ENCODE data around the gene TAS1R1.
A peak's percentile ranks its signal among the peaks of the same experiment; 100 is the strongest.
"Not testable (repeated sequence)": the region's sequence is repeated elsewhere in the genome, so short reads cannot be mapped to it uniquely, and the experiment has no call there.

The TAS1R1 gene

DNA sequence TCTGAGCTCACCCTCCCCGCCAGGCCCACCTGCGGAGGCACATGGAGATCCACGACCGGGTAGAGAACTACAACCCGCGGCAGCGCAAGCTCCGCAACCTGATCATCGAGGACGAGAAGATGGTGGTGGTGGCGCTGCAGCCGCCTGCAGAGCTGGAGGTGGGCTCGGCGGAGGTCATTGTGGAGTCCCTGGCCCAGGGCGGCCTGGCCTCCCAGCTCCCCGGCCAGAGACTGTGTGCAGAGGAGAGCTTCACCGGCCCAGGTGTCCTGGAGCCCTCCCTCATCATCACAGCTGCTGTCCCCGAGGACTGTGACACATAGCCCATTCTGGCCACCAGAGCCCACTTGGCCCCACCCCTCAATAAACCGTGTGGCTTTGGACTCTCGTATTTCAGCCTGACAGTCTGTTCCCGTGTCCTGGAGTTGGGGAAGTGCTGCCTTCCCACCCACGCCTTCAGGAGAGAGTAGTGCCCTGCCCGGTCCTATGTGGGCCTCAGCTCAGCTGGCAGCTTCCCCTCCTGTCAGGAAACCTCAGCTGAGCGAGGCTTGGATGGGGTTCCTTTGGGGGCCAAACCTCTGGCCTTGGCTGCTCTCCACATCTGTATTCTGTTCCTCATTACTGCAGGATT is 33.9 kb downstream of the TAS1R1 start:
- no peak for DNase-seq (ENCODE audit: low read depth in 3 of 3)

GRCh38 chr1:6590046-6590445 is 34.9 kb downstream of the TAS1R1 start:
- DNase-seq (ENCODE audit: low read depth in 3 of 3): no peak

DNA sequence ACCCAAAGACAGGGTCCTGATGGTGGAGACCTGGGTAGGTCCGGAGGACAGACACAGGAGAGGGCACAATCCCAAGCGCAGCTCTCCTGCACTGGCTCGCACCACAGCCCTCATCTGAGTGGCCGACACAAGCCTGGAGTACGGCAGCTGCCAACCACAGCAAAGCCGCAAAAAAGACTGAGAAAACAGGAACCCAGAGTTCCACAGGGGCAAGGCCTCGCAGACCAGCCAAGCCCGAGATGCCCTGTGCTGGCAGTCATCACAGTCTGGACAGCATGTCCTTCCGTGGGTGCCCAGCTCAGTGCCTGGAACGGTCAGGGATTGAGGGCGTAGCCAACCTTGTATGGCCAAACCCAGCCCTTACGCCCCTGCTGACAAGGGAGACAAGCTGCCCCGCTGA is 36.1 kb downstream of the TAS1R1 start:
- DNase-seq (ENCODE audit: low read depth in 3 of 3): no peak

DNA sequence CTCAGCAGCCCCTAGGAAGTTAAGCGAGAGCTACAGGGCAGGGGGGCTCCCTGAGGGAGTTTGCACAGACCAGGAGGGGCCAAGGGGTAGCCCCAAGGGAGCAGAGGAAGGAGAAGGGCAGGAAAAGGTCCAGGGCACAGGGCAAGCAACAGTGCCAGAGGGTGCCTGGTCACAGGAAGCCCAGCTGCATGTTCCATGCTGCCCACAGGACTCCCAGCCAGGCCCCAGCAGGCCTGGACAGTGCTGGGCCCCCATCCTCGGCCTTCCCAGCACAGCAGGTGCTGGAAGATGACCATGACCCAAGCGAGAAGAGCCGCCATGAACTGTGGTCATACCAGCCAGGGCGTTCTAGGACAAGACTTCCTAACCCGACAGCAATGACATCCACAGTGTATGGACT is 36.5 kb downstream of the TAS1R1 start:
- no peak for DNase-seq (ENCODE audit: low read depth in 3 of 3)

- no peak for DNase-seq (ENCODE audit: low read depth in 3 of 3)
Observed at GRCh38 chr1:6592441-6592840, 37.3 kb downstream of the TAS1R1 start.

- no peak for DNase-seq (ENCODE audit: low read depth in 3 of 3)
Observed at GRCh38 chr1:6592865-6593593, 37.9 kb downstream of the TAS1R1 start.

- DNase-seq (ENCODE audit: low read depth in 3 of 3): no peak
Observed at GRCh38 chr1:6593810-6594209, 38.7 kb downstream of the TAS1R1 start.

DNA sequence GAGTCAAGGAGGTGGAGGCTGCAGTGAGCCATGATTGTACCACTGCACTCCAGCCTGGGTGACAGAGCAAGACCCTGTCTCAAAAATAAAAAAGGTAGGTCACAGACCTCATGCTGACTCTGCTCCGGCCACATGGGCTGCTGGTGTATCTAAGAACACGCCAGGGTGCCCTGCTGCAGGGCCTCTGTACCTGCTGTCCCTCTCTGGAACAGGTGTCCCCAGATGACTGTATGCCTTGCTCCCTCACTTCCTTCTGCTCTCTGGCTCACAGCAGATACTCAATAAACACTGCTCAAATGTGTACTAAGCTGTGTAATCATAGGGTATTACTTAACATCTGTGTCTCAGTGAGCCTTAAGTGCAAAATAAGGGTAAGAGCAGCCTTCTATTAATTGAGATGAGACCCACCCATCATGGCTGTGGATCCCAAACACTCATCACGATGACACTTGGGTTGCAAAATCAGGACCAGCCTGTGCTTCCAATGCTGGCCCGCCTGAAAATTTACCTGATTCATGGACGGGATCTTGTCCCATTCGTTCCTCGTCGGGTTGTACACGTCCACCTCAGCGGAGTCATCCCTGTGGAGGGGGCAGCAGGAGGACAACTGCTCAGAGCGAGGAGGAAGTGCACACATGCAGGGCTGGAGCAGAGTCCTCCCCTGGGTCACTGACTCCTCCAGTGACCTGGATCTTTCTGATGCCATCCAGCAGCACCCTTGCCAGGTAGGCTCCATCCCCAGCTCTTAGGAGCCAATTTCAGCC is 40.1 kb downstream of the TAS1R1 start:
- no peak for DNase-seq (ENCODE audit: low read depth in 3 of 3)

- DNase-seq (ENCODE audit: low read depth in 3 of 3): no peak
Observed at GRCh38 chr1:6596351-6596750, 41.2 kb downstream of the TAS1R1 start.

DNA sequence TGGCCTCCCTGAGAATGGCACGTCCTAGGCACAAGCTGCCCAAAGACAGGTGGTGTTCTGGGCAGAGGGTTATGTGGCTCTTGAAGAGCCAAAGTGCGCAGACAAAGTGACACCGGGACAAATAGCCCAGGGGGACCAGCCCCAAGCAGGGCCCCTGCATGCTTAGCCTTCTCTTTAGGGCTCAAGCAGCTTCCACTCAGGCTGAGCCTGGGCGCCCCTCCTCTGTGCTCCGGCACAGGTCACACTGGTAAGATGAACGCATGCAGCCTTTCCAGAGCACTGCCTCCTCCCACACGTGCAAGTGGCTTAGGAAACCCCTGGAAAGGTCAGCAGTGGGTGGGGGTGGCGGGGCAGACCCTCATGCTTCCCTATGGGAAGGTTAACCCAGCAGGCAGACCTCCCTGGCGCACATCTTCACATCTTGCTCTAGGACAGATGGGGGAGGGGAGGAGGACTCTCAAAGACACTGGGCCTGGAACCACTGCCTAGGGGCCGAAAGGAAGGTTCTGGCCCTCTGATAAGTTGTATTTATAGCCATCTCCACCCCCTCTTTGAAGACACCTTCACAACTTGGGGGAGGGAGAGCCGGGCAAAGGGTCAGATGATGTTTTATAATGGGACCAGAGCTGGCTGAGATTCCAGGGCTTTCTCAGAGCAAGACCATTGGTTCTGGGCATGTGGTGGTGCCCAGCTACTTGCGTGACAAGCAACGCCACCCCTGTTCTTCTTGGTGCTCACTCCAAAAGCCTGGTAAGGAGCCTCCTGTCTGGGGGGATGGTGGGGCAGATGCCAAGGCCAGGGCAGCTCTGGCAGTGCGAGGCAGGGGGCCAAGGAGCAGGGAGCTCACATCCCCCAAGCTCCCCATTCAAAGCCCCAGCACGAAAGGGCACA is 42.0 kb downstream of the TAS1R1 start:
- no peak for DNase-seq (ENCODE audit: low read depth in 3 of 3)

GRCh38 chr1:6597777-6598131 is 42.6 kb downstream of the TAS1R1 start:
- no peak for DNase-seq (ENCODE audit: low read depth in 3 of 3)

DNA sequence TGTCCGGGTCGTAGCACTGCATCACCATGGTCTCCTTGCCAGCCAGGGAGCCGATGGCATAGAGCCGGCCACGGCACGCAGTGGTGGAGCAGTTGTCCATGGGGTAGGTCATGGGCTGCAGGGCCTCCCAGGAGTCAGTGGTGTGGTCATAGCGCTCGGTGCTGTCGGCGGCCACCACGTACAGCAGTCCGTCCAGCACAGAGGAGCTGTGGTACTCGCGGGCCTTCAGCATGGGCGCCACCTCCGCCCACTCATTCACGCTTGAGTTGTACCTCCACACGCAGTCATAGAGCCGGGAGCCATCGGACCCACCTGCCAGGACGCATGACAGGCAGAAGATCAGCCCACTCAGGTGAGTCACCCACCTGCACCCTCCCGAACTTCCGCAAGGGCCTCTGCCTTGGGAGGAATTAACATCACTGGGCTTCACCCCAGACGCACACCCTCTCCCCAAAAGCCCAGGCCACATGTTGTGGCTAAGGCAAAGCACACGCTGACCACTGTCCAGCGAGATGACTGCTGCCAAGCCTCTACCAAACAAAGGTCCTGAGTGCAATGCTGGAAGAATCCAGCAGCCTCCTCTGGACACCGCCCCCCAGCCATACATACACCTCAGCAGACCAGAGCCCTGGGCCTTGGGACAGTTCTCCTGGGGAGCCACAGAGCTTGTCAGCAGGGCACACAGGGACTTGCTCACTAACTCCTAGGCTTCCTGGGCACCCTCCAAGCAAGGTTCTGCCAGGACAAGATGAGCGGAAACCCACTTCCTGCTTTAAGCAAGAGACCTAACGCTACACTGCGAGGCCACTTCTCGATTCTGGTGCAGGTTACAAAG is 44.3 kb downstream of the TAS1R1 start:
- peak in 2 of 3 experiments; percentile 42 to 56 for DNase-seq (ENCODE audit: low read depth in 3 of 3)

- not testable (repeated sequence) for DNase-seq (ENCODE audit: low read depth in 3 of 3)
Observed at GRCh38 chr1:6599991-6600390, 44.9 kb downstream of the TAS1R1 start.

DNA sequence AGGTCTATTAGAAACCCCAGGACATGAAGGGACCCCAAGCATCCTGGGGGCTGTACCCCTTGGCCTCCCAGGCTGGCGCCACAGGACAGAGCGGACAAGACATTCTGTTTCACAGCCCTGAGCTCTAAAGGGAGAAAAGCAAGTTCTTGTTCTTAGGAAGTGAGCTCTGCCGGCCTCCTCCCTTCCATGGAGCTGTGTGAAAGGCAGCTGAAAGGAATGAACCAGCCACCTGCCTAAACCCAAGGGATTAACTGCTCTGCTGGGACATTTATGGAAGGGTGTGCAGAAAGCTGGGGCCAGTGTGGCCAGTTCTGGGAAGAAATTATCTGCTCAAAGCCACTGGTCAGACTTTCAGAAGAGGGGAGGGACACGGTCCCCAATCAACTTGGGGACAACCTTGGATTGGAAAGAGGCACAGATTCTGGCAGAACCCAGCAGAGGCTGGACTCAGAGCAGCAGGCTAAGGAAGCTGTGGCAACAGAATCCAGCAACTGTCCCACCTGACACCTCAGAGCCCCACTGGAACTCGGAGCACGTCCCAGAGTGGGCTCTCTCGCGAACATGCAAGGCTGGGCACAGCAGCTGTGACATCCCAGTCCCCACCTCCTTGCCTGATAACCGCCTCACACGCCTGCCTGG is 45.4 kb downstream of the TAS1R1 start:
- DNase-seq (ENCODE audit: low read depth in 3 of 3): no peak

DNA sequence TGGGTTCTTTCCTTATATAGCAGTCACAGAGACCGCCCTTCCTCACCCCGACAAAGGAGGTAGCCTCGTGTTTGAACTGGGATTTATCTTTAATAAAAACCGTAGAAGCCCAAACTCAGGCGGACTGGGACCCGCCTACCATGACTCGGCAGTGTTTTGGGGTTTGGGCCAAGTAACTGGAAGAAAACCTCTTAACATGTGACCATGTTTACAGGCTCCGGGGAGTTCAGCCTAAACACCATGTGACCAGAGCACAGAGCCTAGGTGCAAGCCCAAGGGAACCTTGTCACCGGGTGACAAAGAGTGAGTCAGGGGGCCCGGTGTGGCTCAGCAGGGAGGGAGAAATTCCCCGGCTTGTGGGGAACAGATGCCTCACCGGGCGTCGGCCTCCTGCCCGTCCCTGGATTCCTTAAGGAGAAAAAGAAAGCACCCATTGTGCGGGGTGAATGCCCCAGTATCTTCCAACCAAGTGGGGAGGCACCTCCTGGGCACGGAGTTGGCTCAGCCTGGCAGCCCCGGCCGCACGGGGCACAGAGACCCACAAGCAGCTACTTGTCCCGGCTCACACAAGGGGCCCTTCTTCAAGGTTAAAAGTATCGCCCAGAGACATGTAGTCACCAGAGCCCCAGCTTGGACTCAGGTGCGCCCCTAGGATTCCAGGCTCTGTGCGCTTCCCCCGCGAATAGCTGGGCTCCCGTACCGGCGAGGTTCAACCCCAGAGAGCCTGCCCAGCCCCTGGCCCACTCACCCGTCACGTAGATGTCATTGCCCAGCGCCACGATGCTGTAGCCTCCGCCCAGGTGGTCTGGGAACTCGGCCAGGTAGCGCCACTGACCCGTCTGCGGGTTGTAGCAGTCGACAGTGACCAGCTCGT is 46.2 kb downstream of the TAS1R1 start:
- DNase-seq (ENCODE audit: low read depth in 3 of 3): peak; percentile 72 to 86 (median 82)

GRCh38 chr1:6601923-6602668 is 47.0 kb downstream of the TAS1R1 start:
- DNase-seq (ENCODE audit: low read depth in 3 of 3): peak in 1 of 3 experiments; percentile 31

GRCh38 chr1:6602669-6603237 is 47.6 kb downstream of the TAS1R1 start, which contains the start of gene KLHL21:
TSS of gene KLHL21 (minus strand) at chr1:6602869. CDS start at chr1:6602817, 52 bp downstream.
- DNase-seq (ENCODE audit: low read depth in 3 of 3): peak; percentile 70 to 90 (median 71)

DNA sequence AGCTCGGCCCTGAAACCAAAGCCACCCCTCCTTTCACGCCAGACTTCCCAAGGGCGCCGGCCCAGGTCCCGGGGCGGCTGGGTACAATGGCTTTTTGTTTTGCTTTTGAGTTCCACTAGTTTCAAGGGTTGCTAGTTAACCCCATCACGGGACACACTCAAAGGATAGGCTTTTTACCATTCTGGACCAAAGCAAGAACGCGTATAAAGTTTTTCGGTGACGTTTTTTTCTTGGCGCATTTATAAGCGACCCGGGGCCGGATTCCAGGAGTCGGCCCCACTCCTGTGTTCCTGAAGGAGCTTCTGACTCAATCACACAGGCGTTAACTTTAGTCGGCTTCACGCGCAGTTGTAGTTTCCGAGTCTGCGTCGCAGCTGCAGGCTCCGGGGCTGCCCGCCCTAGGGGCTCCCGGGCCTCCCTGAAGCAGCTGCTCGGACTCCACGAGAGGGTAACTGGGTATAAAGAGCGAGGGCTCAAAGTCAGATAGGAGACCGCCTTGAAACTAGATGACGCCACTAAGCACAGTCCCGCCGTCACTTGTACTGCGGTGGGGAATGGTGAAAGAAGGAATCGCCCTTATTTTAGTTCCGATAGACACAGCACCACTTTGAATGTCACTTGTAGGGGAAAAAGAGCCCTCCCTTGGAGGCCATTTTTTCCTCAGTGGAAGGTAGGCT is 48.3 kb downstream of the TAS1R1 start:
- DNase-seq (ENCODE audit: low read depth in 3 of 3): peak in 1 of 3 experiments; percentile 51
